ENCODE results near the gene ACTN1. TPM values are rescaled to one million over a fixed set of nuclear protein-coding genes. Genes with fewer than 3 reads are reported as not detected.
A peak's percentile ranks its signal among the peaks of the same experiment; 100 is the strongest.

Gene ACTN1
- total and polyA plus RNA-seq, 10 of the 15 experiments (the other 5 are each of a cell fraction or from before 2014, with no cell fraction given), result 0.14 to 39.4 (median 2.6) TPM

- TF ChIP-seq NFYA (IDR thresholded peaks at IDR 0.05; ENCODE audit: borderline replicate concordance, low read depth, low read length) (no peak), YBX1 (IDR thresholded peaks at IDR 0.05) (no peak), POLR2AphosphoS5 (IDR thresholded peaks at IDR 0.05; ENCODE audit: low read length) (no peak), PML (IDR thresholded peaks at IDR 0.05; ENCODE audit: low read length) (no peak), ZNF274 (IDR thresholded peaks at IDR 0.05; ENCODE audit: insufficient read depth, insufficient read length) (no peak), IRF5 (IDR thresholded peaks at IDR 0.05; ENCODE audit: borderline replicate concordance) (no peak), FOXK2 (IDR thresholded peaks at IDR 0.05) (no peak)
Measured at GRCh38 chr14:68927089-68927488, 52.0 kb downstream of the ACTN1 start (continued).

- H3K27me3 ChIP-seq (replicated peaks in 1 of 2; ENCODE audit: control insufficient read depth in 2 of 2, insufficient read depth in 2 of 2, low read length in 1 of 2), result no peaks in the 10 kb centered on the region
- H3K36me3 ChIP-seq (ENCODE audit: control insufficient read depth in 2 of 2, insufficient read depth in 2 of 2, low read length in 1 of 2), result no peaks in the 10 kb centered on the region
- H3K9ac ChIP-seq (ENCODE audit: control insufficient read depth, insufficient read depth, low read length), result no peak overlapping the region
- no peaks in the 10 kb centered on the region for H4K20me1 ChIP-seq (ENCODE audit: control insufficient read depth, insufficient read depth)
- 0% methylated on average over 1 of the region's 1 CpG for WGBS (ENCODE audit: insufficient coverage, insufficient replicate concordance, low lambda C conversion rate, missing lambda C conversion rate)
- no peak overlapping the region for H3K4me2 ChIP-seq (ENCODE audit: control insufficient read depth, insufficient read depth)
- in situ Hi-C loops (cut with MboI), result no loop called here
- no peak overlapping the region for H3K4me3 ChIP-seq
- BruUV-seq (replicated peaks), result no TSS peak
- H3K27ac ChIP-seq (ENCODE audit: control insufficient read depth, insufficient read depth), result no peak overlapping the region
- CTCF ChIA-PET, result interaction anchor here (0.9 to 1.7 kb wide), 6 partner anchors 10 to 165 kb away, joined by 3 to 8 read pairs (median 3); no protein-coding TSS in a partner anchor
- POLR2A ChIA-PET, result no interaction called here
- no peaks in the 10 kb centered on the region for H3K79me2 ChIP-seq (ENCODE audit: control insufficient read depth, insufficient read depth, low read length)
- ATAC-seq (no peak), DNase-seq (ENCODE audit: low read depth, low spot score) (no peak), FAIRE-seq (no peak)
- RAD21 ChIA-PET (ENCODE audit: unreplicated experiment), result no interaction called here
- H2AFZ ChIP-seq (ENCODE audit: control insufficient read depth, low read depth, low read length), result no peak overlapping the region
- H3K9me3 ChIP-seq (replicated peaks; ENCODE audit: control insufficient read depth, insufficient read depth, low read length), result peaks cover 2% of the 10 kb centered on the region; the same call in 2 of the 3 replicates
- intact Hi-C loops (cut with micrococcal nuclease; ENCODE audit: unreplicated experiment), result no loop called here
- SMC1A ChIA-PET (ENCODE audit: uncharacterized antibody, unreplicated experiment), result interaction anchor here (0.7 kb wide), 1 partner anchor 63 kb away, joined by 3 read pairs; no protein-coding TSS in a partner anchor
- peak in 1 of 3 experiments; percentile 33; a peak in 1 of 6 replicates for TF ChIP-seq CTCF (IDR thresholded peaks at IDR 0.05 in 2 of 3, conservative IDR thresholded peaks at IDR 0.05 in 1 of 3; ENCODE audit: control insufficient read depth in 2 of 3, extremely low read depth in 1 of 3, insufficient read depth in 1 of 3, low read depth in 3 of 3, low read length in 3 of 3)
- no peak for TF ChIP-seq MEF2B (IDR thresholded peaks at IDR 0.05; ENCODE audit: partially characterized antibody, poor library complexity, severe bottlenecking)
- H3K4me1 ChIP-seq (ENCODE audit: control insufficient read depth, insufficient read depth, low read length), result no peaks in the 10 kb centered on the region
Measured at GRCh38 chr14:68926236-68926635, 52.9 kb downstream of the ACTN1 start.

Data from GM12878 (cell line).